GM19463 (cell line): ENCODE measurements around the gene MBLAC1.

Experiments
- ATAC-seq: cut with Tn5 transposase; IDR thresholded peaks from one replicate; pipeline ENCODE4 v1.9.1; 2021; ENCODE audit warnings: mild to moderate bottlenecking, moderate library complexity; ENCODE audit not compliant: unreplicated experiment

MBLAC1 gene

GRCh38 chr7:100095704-100096103 is 31.1 kb upstream of the MBLAC1 start:
- no peak for ATAC-seq

- no peak for ATAC-seq
These were observed 27.9 kb upstream of the MBLAC1 start for GRCh38 chr7:100098913-100099312.

- no peak for ATAC-seq
These were observed 27.3 kb upstream of the MBLAC1 start for GRCh38 chr7:100099452-100099851.

- ATAC-seq: peak; percentile 59
These were observed 26.2 kb upstream of the MBLAC1 start for GRCh38 chr7:100100420-100101015.

GRCh38 chr7:100101016-100101862 is 25.5 kb upstream of the MBLAC1 start, which contains the start of the genes AP4M1 and MCM7:
Gene AP4M1, plus strand, starts transcription at chr7:100101643. Its CDS starts 72 bp downstream, at chr7:100101715.
Gene MCM7, minus strand, starts transcription at chr7:100101397. Its CDS starts 103 bp downstream, at chr7:100101294.
- ATAC-seq: peak; percentile 88

GRCh38 chr7:100102950-100103840 is 23.6 kb upstream of the MBLAC1 start:
- no peak for ATAC-seq

- no peak for ATAC-seq
These were observed 21.2 kb upstream of the MBLAC1 start for GRCh38 chr7:100105534-100105933.

- ATAC-seq: no peak
These were observed 20.1 kb upstream of the MBLAC1 start for GRCh38 chr7:100106633-100107032.

GRCh38 chr7:100107125-100107737 is 19.5 kb upstream of the MBLAC1 start:
- ATAC-seq: no peak

GRCh38 chr7:100107890-100108289 is 18.9 kb upstream of the MBLAC1 start:
- ATAC-seq: no peak

GRCh38 chr7:100109521-100110163 is 17.1 kb upstream of the MBLAC1 start:
- no peak for ATAC-seq

GRCh38 chr7:100111156-100111555 is 15.6 kb upstream of the MBLAC1 start:
- no peak for ATAC-seq

- ATAC-seq: no peak
These were observed 14.9 kb upstream of the MBLAC1 start for GRCh38 chr7:100111914-100112313.

- no peak for ATAC-seq
These were observed 11.7 kb upstream of the MBLAC1 start for GRCh38 chr7:100115026-100115425.

- ATAC-seq: no peak
These were observed 8.2 kb upstream of the MBLAC1 start for GRCh38 chr7:100118388-100119071.

- ATAC-seq: peak; percentile 67
These were observed 7.4 kb upstream of the MBLAC1 start, which contains the start of the genes CNPY4 and TAF6 for GRCh38 chr7:100119072-100119969. Gene CNPY4, plus strand, starts transcription at chr7:100119634. Its CDS starts 111 bp downstream, at chr7:100119745. Gene TAF6, minus strand, starts transcription at chr7:100119358. Its CDS starts 5,149 bp downstream, at chr7:100114209.

- ATAC-seq: peak; percentile 23
These were observed 6.6 kb upstream of the MBLAC1 start for GRCh38 chr7:100119970-100120732.

- ATAC-seq: no peak
These were observed 6.1 kb upstream of the MBLAC1 start for GRCh38 chr7:100120733-100121036.
